ENCODE measurements around the gene ACBD6.

DNA sequence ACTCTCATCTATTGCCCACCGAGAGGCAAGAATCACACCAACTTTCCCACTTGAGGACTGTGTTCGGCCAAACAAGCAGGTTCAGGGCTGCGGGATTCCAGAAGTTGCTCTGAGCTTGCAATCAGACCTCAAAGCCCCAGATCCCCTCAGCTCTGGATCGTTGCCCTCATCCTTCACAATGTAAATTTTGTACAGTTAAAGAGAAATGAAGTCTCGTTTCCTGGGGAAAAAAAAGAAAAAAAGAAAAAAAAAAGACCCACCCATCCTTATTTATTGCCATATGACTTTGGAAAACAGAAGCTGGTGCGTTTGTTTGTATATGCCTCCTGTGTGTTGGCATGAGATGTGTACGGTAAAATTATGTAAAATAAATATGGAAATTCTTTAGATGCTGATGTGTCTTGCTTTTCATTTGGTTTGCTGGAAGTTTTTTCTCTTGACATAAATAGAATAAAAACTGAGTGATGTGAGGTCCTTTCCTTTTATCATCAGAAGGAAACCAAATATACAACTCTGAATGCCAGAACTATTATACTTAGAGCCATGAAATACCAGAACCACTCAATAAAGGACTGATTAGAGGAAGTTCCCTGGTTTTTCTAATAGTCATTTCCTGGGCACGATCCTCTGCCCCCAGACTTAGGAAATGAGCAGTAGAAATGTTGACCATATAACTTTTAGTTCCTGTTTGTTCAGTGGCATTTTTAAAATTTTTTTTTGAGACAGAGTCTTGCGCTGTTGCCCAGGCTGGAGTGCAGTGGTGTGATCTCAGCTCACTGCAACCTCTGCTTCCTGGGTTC, 223.6 kb downstream of the ACBD6 start:
- TF ChIP-seq POLR2A (IDR thresholded peaks at IDR 0.05) (no peak), CTCF (IDR thresholded peaks at IDR 0.05) (no peak)
